ENCODE measurements around the gene SLC12A8. TPM values are rescaled to one million over a fixed set of nuclear protein-coding genes. Genes with fewer than 3 reads are reported as not detected.

The SLC12A8 gene
- total and polyA plus RNA-seq, 2 donors (not counting 1 experiment from before 2014, with no cell fraction given) = 0.57 to 1.1 TPM

DNA sequence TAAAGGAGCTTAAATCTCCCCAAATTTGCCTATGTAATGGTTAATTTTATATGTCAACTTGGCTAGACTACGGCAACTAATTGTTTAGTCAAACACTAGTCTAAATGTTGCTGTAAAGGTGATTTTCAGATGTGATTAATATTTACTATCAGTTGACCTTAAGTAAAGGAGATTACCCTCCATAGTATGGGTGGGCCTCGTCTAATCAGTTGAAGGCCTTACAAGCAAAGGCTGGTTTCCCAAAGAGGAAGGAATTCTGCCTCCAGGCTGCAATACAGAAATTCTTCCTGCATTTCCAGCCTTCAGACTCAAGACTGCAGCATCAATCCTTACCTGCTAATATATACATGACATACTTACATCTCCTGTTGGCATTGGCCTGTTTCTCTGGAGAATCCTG lies 23.6 kb downstream of the SLC12A8 start:
- H3K36me3 ChIP-seq (replicated peaks in 1 of 2; ENCODE audit: control extremely low read depth in 1 of 2, control insufficient read depth in 1 of 2, extremely low read depth in 1 of 2, insufficient read depth in 2 of 2, low read length in 1 of 2) = no peaks in the 10 kb centered on the region
- H3K4me3 ChIP-seq (ENCODE audit: control extremely low read depth in 1 of 5, extremely low read depth in 1 of 5, insufficient read depth in 1 of 5, low read depth in 2 of 5, low read length in 4 of 5) = no peak overlapping the region
- no peaks in the 10 kb centered on the region for H3K9me3 Mint-ChIP-seq (ENCODE audit: insufficient read depth)
- ATAC-seq (ENCODE audit: low read depth) (no peak), DNase-seq (no peak)
- TF ChIP-seq, protein P1, sequence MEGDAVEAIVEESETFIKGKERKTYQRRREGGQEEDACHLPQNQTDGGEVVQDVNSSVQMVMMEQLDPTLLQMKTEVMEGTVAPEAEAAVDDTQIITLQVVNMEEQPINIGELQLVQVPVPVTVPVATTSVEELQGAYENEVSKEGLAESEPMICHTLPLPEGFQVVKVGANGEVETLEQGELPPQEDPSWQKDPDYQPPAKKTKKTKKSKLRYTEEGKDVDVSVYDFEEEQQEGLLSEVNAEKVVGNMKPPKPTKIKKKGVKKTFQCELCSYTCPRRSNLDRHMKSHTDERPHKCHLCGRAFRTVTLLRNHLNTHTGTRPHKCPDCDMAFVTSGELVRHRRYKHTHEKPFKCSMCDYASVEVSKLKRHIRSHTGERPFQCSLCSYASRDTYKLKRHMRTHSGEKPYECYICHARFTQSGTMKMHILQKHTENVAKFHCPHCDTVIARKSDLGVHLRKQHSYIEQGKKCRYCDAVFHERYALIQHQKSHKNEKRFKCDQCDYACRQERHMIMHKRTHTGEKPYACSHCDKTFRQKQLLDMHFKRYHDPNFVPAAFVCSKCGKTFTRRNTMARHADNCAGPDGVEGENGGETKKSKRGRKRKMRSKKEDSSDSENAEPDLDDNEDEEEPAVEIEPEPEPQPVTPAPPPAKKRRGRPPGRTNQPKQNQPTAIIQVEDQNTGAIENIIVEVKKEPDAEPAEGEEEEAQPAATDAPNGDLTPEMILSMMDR (IDR thresholded peaks at IDR 0.05) = no peak
- no peak for TF ChIP-seq EZH2 (IDR thresholded peaks at IDR 0.05; ENCODE audit: borderline replicate concordance, insufficient read depth, low read depth, low read length, poor library complexity, severe bottlenecking)
- peaks cover 0 to 2% (median 0%) of the 10 kb centered on the region in 3 donors for H3K9me3 ChIP-seq (ENCODE audit: control extremely low read depth in 1 of 3, control insufficient read depth in 2 of 3, insufficient read depth in 1 of 3, low read length in 2 of 3)
- POLR2A ChIA-PET = no interaction called here
- H3K27me3 ChIP-seq (replicated peaks in 1 of 4; ENCODE audit: control extremely low read depth in 1 of 4, control insufficient read depth in 3 of 4, insufficient read depth in 4 of 4, low read length in 3 of 4) = no peaks in the 10 kb centered on the region
- no peak overlapping the region for H2AFZ ChIP-seq (ENCODE audit: insufficient read depth, low read depth, low read length, poor library complexity, severe bottlenecking)
- H3K4me1 Mint-ChIP-seq = peaks cover 16% of the 10 kb centered on the region
- intact Hi-C loops (cut with micrococcal nuclease) = no loop called here
- no peaks in the 10 kb centered on the region for H3K27me3 Mint-ChIP-seq
- CTCF ChIA-PET = interaction anchor here (0.9 kb wide), 1 partner anchor 66 kb away, joined by 3 read pairs; no protein-coding TSS in a partner anchor
- WGBS (ENCODE audit: insufficient coverage) = 91% methylated on average over 1 of the region's 2 CpGs
- no peaks in the 10 kb centered on the region for H3K79me2 ChIP-seq (ENCODE audit: control insufficient read depth, insufficient read depth, low read length)
- no peak overlapping the region for H3K4me3 Mint-ChIP-seq
- no peak overlapping the region for H3K27ac Mint-ChIP-seq
- peaks cover 0 to 11% of the 10 kb centered on the region in 2 donors for H3K4me1 ChIP-seq (ENCODE audit: control insufficient read depth in 2 of 2, insufficient read depth in 2 of 2, low read length in 2 of 2)
- no peak overlapping the region for H3K9ac ChIP-seq (ENCODE audit: low read length)
- H3K4me2 ChIP-seq (replicated peaks; ENCODE audit: low read depth, low read length, poor library complexity, severe bottlenecking) = no peak overlapping the region
- no peak overlapping the region for H3K27ac ChIP-seq (ENCODE audit: low read length in 2 of 2)
- H4K20me1 ChIP-seq (ENCODE audit: control insufficient read depth, insufficient read depth, low read length, poor library complexity, severe bottlenecking) = no peaks in the 10 kb centered on the region

DNA sequence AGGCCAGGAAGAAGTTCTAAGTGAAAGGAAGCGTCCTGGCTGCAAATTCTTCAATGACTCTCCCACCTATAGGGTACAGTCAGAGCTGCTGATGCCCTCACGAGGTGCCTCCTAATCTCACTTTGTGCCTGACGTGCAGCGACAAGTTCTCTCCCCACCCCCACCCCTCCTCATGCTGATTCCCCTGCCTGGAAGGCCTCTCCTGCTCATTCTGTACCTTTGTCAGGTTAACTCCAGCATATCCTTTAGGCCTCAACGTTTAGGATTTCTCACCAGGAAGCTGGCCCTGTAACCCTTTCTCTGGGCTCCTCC lies 25.0 kb downstream of the SLC12A8 start:
- no peak overlapping the region for H3K27ac Mint-ChIP-seq
- no peak overlapping the region for H3K4me2 ChIP-seq (replicated peaks; ENCODE audit: low read depth, low read length, poor library complexity, severe bottlenecking)
- H3K27me3 Mint-ChIP-seq = no peaks in the 10 kb centered on the region
- H3K27ac ChIP-seq (ENCODE audit: low read length in 2 of 2) = no peak overlapping the region
- H3K9me3 Mint-ChIP-seq (ENCODE audit: insufficient read depth) = no peaks in the 10 kb centered on the region
- no peaks in the 10 kb centered on the region for H3K36me3 ChIP-seq (replicated peaks in 1 of 2; ENCODE audit: control extremely low read depth in 1 of 2, control insufficient read depth in 1 of 2, extremely low read depth in 1 of 2, insufficient read depth in 2 of 2, low read length in 1 of 2)
- peaks cover 12% of the 10 kb centered on the region for H3K4me1 Mint-ChIP-seq
- H2AFZ ChIP-seq (ENCODE audit: insufficient read depth, low read depth, low read length, poor library complexity, severe bottlenecking) = no peak overlapping the region
- no peaks in the 10 kb centered on the region for H4K20me1 ChIP-seq (ENCODE audit: control insufficient read depth, insufficient read depth, low read length, poor library complexity, severe bottlenecking)
- H3K9ac ChIP-seq (ENCODE audit: low read length) = no peak overlapping the region
- TF ChIP-seq, protein P1 (IDR thresholded peaks at IDR 0.05) = no peak
- no peak for TF ChIP-seq EZH2 (IDR thresholded peaks at IDR 0.05; ENCODE audit: borderline replicate concordance, insufficient read depth, low read depth, low read length, poor library complexity, severe bottlenecking)
- CTCF ChIA-PET = no interaction called here
- POLR2A ChIA-PET = interaction anchor here (0.6 kb wide), 1 partner anchor 1862 kb away, joined by 4 read pairs; no protein-coding TSS in a partner anchor
- H3K27me3 ChIP-seq (replicated peaks in 1 of 4; ENCODE audit: control extremely low read depth in 1 of 4, control insufficient read depth in 3 of 4, insufficient read depth in 4 of 4, low read length in 3 of 4) = no peaks in the 10 kb centered on the region
- ATAC-seq (ENCODE audit: low read depth) = no peak
- intact Hi-C loops (cut with micrococcal nuclease) = no loop called here
- H3K9me3 ChIP-seq (ENCODE audit: control extremely low read depth in 1 of 3, control insufficient read depth in 2 of 3, insufficient read depth in 1 of 3, low read length in 2 of 3) = peaks cover 0 to 2% (median 0%) of the 10 kb centered on the region in 3 donors
- peaks cover 0 to 9% of the 10 kb centered on the region in 2 donors for H3K4me1 ChIP-seq (ENCODE audit: control insufficient read depth in 2 of 2, insufficient read depth in 2 of 2, low read length in 2 of 2)
- DNase-seq = no peak
- WGBS (ENCODE audit: insufficient coverage) = 89% methylated on average over 5 of the region's 5 CpGs
- no peak overlapping the region for H3K4me3 Mint-ChIP-seq
- H3K4me3 ChIP-seq (ENCODE audit: control extremely low read depth in 1 of 5, extremely low read depth in 1 of 5, insufficient read depth in 1 of 5, low read depth in 2 of 5, low read length in 4 of 5) = no peak overlapping the region
- H3K79me2 ChIP-seq (ENCODE audit: control insufficient read depth, insufficient read depth, low read length) = no peaks in the 10 kb centered on the region

All from B cell (primary cell).